Limb (tissue), 2 donors: Measurements from ENCODE around the gene ILRUN.
"Not testable (repeated sequence)": the region's sequence is repeated elsewhere in the genome, so short reads cannot be mapped to it uniquely, and the experiment has no call there.

ENCODE experiments used
- DNase-seq, 2 donors: peaks; one replicate each; pipeline ENCODE4 v3.0.0-alpha.2; 2016; ENCODE audit errors: extremely low spot score in 2 of 2

ILRUN gene

GRCh38 chr6:34696739-34697543 is at the start of gene ILRUN:
TSS of gene ILRUN (minus strand) at chr6:34696767. CDS start at chr6:34696603, 164 bp downstream.
- peak; percentile 92 to 99 for DNase-seq

- DNase-seq: no peak
Observed at GRCh38 chr6:34745277-34746103, 48.9 kb upstream of the ILRUN start.

GRCh38 chr6:34744294-34744647 is 47.7 kb upstream of the ILRUN start:
- DNase-seq: not testable (repeated sequence)

GRCh38 chr6:34743625-34744293 is 47.2 kb upstream of the ILRUN start:
- DNase-seq: no peak

GRCh38 chr6:34742094-34742493 is 45.5 kb upstream of the ILRUN start:
- DNase-seq: no peak

- no peak for DNase-seq
Observed at GRCh38 chr6:34736823-34737222, 40.3 kb upstream of the ILRUN start.

- DNase-seq: no peak
Observed at GRCh38 chr6:34731393-34732060, 35.0 kb upstream of the ILRUN start.

- DNase-seq: peak; percentile 32 to 45
Observed at GRCh38 chr6:34729631-34730470, 33.3 kb upstream of the ILRUN start.

GRCh38 chr6:34726055-34726454 is 29.5 kb upstream of the ILRUN start:
- DNase-seq: no peak

- no peak for DNase-seq
Observed at GRCh38 chr6:34723203-34723602, 26.6 kb upstream of the ILRUN start.

- no peak for DNase-seq
Observed at GRCh38 chr6:34722451-34722850, 25.9 kb upstream of the ILRUN start.

- DNase-seq: not testable (repeated sequence)
Observed at GRCh38 chr6:34720160-34720559, 23.6 kb upstream of the ILRUN start.

- DNase-seq: not testable (repeated sequence)
Observed at GRCh38 chr6:34719646-34720045, 23.1 kb upstream of the ILRUN start.

- no peak for DNase-seq
Observed at GRCh38 chr6:34718976-34719375, 22.4 kb upstream of the ILRUN start.

GRCh38 chr6:34717466-34717865 is 20.9 kb upstream of the ILRUN start:
- no peak for DNase-seq

- no peak for DNase-seq
Observed at GRCh38 chr6:34714663-34715062, 18.1 kb upstream of the ILRUN start.

GRCh38 chr6:34712881-34713280 is 16.3 kb upstream of the ILRUN start:
- not testable (repeated sequence) for DNase-seq

- DNase-seq: peak; percentile 49 to 82
Observed at GRCh38 chr6:34709386-34709785, 12.8 kb upstream of the ILRUN start.

- DNase-seq: no peak
Observed at GRCh38 chr6:34705241-34705640, 8.7 kb upstream of the ILRUN start.

- DNase-seq: no peak
Observed at GRCh38 chr6:34701199-34701598, 4.6 kb upstream of the ILRUN start.
